ENCODE data around the gene COX6A2. TPM values are rescaled to one million over a fixed set of nuclear protein-coding genes. Genes with fewer than 3 reads are reported as not detected.

COX6A2 gene
- total RNA-seq, 1 donor from 2014 or later = not detected

- no peaks in the 10 kb centered on the region for H3K36me3 Mint-ChIP-seq (ENCODE audit: unreplicated experiment)
- H3K4me3 Mint-ChIP-seq (ENCODE audit: unreplicated experiment) = no peak overlapping the region
- peaks cover 2% of the 10 kb centered on the region for H3K27me3 Mint-ChIP-seq (ENCODE audit: unreplicated experiment)
- no peak for DNase-seq (ENCODE audit: extremely low spot score, unreplicated experiment)
- H3K4me1 Mint-ChIP-seq (ENCODE audit: unreplicated experiment) = no peaks in the 10 kb centered on the region
- H3K9me3 Mint-ChIP-seq (ENCODE audit: unreplicated experiment) = no peaks in the 10 kb centered on the region
- H3K27ac Mint-ChIP-seq (ENCODE audit: unreplicated experiment) = no peak overlapping the region
- no peak for TF ChIP-seq CTCF (IDR thresholded peaks at IDR 0.05)
Measured at GRCh38 chr16:31410082-31410481, 18.1 kb downstream of the COX6A2 start.

- Mint-ChIP-seq H3K36me3 (ENCODE audit: unreplicated experiment) (no peaks in the 10 kb centered on the region), H3K4me3 (ENCODE audit: unreplicated experiment) (no peak overlapping the region), H3K4me1 (ENCODE audit: unreplicated experiment) (no peaks in the 10 kb centered on the region), H3K9me3 (ENCODE audit: unreplicated experiment) (no peaks in the 10 kb centered on the region), H3K27ac (ENCODE audit: unreplicated experiment) (no peak overlapping the region), H3K27me3 (ENCODE audit: unreplicated experiment) (no peaks in the 10 kb centered on the region)
- no peak for DNase-seq (ENCODE audit: extremely low spot score, unreplicated experiment)
- no peak for TF ChIP-seq CTCF (IDR thresholded peaks at IDR 0.05)
Measured at GRCh38 chr16:31409433-31409832, 18.7 kb downstream of the COX6A2 start.

GRCh38 chr16:31407406-31407805, 20.8 kb downstream of the COX6A2 start:
- Mint-ChIP-seq H3K27ac (ENCODE audit: unreplicated experiment) (no peak overlapping the region), H3K9me3 (ENCODE audit: unreplicated experiment) (no peaks in the 10 kb centered on the region), H3K27me3 (ENCODE audit: unreplicated experiment) (no peaks in the 10 kb centered on the region), H3K4me1 (ENCODE audit: unreplicated experiment) (no peaks in the 10 kb centered on the region), H3K36me3 (ENCODE audit: unreplicated experiment) (no peaks in the 10 kb centered on the region), H3K4me3 (ENCODE audit: unreplicated experiment) (no peak overlapping the region)
- DNase-seq (ENCODE audit: extremely low spot score, unreplicated experiment) = no peak
- TF ChIP-seq CTCF (IDR thresholded peaks at IDR 0.05) = no peak

- no peaks in the 10 kb centered on the region for H3K36me3 Mint-ChIP-seq (ENCODE audit: unreplicated experiment)
- H3K4me3 Mint-ChIP-seq (ENCODE audit: unreplicated experiment) = no peak overlapping the region
- H3K27ac Mint-ChIP-seq (ENCODE audit: unreplicated experiment) = no peak overlapping the region
- peaks cover 5% of the 10 kb centered on the region for H3K9me3 Mint-ChIP-seq (ENCODE audit: unreplicated experiment)
- TF ChIP-seq CTCF (IDR thresholded peaks at IDR 0.05) = no peak
- H3K4me1 Mint-ChIP-seq (ENCODE audit: unreplicated experiment) = no peaks in the 10 kb centered on the region
- no peaks in the 10 kb centered on the region for H3K27me3 Mint-ChIP-seq (ENCODE audit: unreplicated experiment)
- no peak for DNase-seq (ENCODE audit: extremely low spot score, unreplicated experiment)
Measured at GRCh38 chr16:31404353-31405064, 23.7 kb downstream of the COX6A2 start.

- Mint-ChIP-seq H3K9me3 (ENCODE audit: unreplicated experiment) (peaks cover 5% of the 10 kb centered on the region), H3K27ac (ENCODE audit: unreplicated experiment) (no peak overlapping the region), H3K27me3 (ENCODE audit: unreplicated experiment) (no peaks in the 10 kb centered on the region), H3K4me3 (ENCODE audit: unreplicated experiment) (no peak overlapping the region), H3K36me3 (ENCODE audit: unreplicated experiment) (no peaks in the 10 kb centered on the region), H3K4me1 (ENCODE audit: unreplicated experiment) (no peaks in the 10 kb centered on the region)
- no peak for DNase-seq (ENCODE audit: extremely low spot score, unreplicated experiment)
- TF ChIP-seq CTCF (IDR thresholded peaks at IDR 0.05) = no peak
Measured at GRCh38 chr16:31403590-31404352, 24.4 kb downstream of the COX6A2 start.
